Fibroblast of lung (primary cell): Measurements from ENCODE around the gene SLC35B1. TPM values are rescaled to one million over a fixed set of nuclear protein-coding genes. Genes with fewer than 3 reads are reported as not detected.
"Not testable (repeated sequence)": the region's sequence is repeated elsewhere in the genome, so short reads cannot be mapped to it uniquely, and the experiment has no call there.

Source experiments
- DNase-seq, 2 donors: peaks; one replicate each; pipeline versions ENCODE4 v3.0.0 to v3.0.0-alpha.2; 2010; ENCODE audit warnings: low read depth in 2 of 2
- H2AFZ ChIP-seq: 2 replicates; pipeline ENCODE4 v1.5.1; 2012; ENCODE audit warnings: low read length, control low read depth, inconsistent platforms
- H3K27ac ChIP-seq: 2 replicates; pipeline ENCODE4 v1.5.1; 2011; ENCODE audit warnings: low read length, control low read depth; ENCODE audit not compliant: insufficient read depth
- H3K27me3 ChIP-seq: 2 replicates; pipeline ENCODE4 v1.5.1; 2011; ENCODE audit warnings: mild to moderate bottlenecking, low read length; ENCODE audit not compliant: control insufficient read depth, insufficient read depth
- H3K36me3 ChIP-seq: 2 replicates; pipeline ENCODE4 v1.5.1; 2011; ENCODE audit warnings: low read length; ENCODE audit not compliant: control insufficient read depth, insufficient read depth
- H3K4me1 ChIP-seq: 2 replicates; pipeline ENCODE4 v1.5.1; 2011; ENCODE audit warnings: low read length; ENCODE audit not compliant: control insufficient read depth, insufficient read depth; ENCODE audit errors: extremely low read depth
- H3K4me2 ChIP-seq: 2 replicates; pipeline ENCODE4 v1.5.1; 2011; ENCODE audit warnings: low read length, control low read depth; ENCODE audit not compliant: insufficient read depth; ENCODE audit errors: extremely low read depth
- H3K4me3 ChIP-seq, 4 experiments: fragments of 200-600 bp in 1 of 4; sonication (generic) in 1 of 4; replicated peaks in 1 of 4; 2 replicates each; pipeline ENCODE4 v1.5.1; 2011 to 2016; ENCODE audit warnings: low read length in 4 of 4, low read depth in 3 of 4, mild to moderate bottlenecking in 3 of 4, control low read depth in 2 of 4, inconsistent platforms in 1 of 4, mixed read lengths in 1 of 4; ENCODE audit not compliant: insufficient read depth in 1 of 4; ENCODE audit errors: control extremely low read depth in 1 of 4
- H3K79me2 ChIP-seq: 2 replicates; pipeline ENCODE4 v1.5.1; 2012; ENCODE audit warnings: mild to moderate bottlenecking, low read length, inconsistent platforms; ENCODE audit not compliant: control insufficient read depth, insufficient read depth
- H3K9ac ChIP-seq: 2 replicates; pipeline ENCODE4 v1.5.1; 2011; ENCODE audit warnings: mild to moderate bottlenecking, low read length, control low read depth; ENCODE audit not compliant: insufficient read depth
- H3K9me3 ChIP-seq: 2 replicates; pipeline ENCODE4 v1.5.1; 2012; ENCODE audit warnings: low read depth, low read length; ENCODE audit not compliant: control insufficient read depth, insufficient read depth
- H4K20me1 ChIP-seq: 2 replicates; pipeline ENCODE4 v1.5.1; 2011; ENCODE audit warnings: low read length; ENCODE audit not compliant: control insufficient read depth, insufficient read depth; ENCODE audit errors: extremely low read depth
- EZH2 ChIP-seq: IDR thresholded peaks from 2 replicates; pipeline ENCODE4 v1.5.1; 2012; ENCODE audit warnings: low read length, control low read depth, mild to moderate bottlenecking; ENCODE audit errors: missing control alignments
- polyA plus RNA-seq, 2 donors: library from polyadenylated mRNA; depleted of rRNA in 1 of 2; stranded (reverse) in 1 of 2; unstranded in 1 of 2; fragments of >200 nt; gene quantifications; 2 replicates each; pipeline ENCODE4 v1.2.1, GENCODE V29; 2011 to 2012; ENCODE audit warnings: missing spikeins in 1 of 2
- total RNA-seq: library from RNA; depleted of rRNA; stranded (reverse); fragments of >200 nt; gene quantifications from 2 replicates; pipeline ENCODE4 v1.2.1, GENCODE V29; 2014
- TF ChIP-seq, protein P1 (sequence below), 2 donors: IDR thresholded peaks in 1 of 2; conservative IDR thresholded peaks in 1 of 2; 1 replicate in 1 of 2; 2 replicates in 1 of 2; pipeline ENCODE4 v1.5.1; 2011 to 2012; ENCODE audit warnings: low read length in 2 of 2, control low read depth in 1 of 2, inconsistent platforms in 1 of 2, low read depth in 1 of 2, mild to moderate bottlenecking in 1 of 2

SLC35B1 gene
- total and polyA plus RNA-seq, 2 donors (not counting 1 experiment from before 2014, with no cell fraction given) = 36.3 to 56.9 TPM

- H3K9me3 ChIP-seq = no peaks in the 10 kb centered on the region
- no peaks in the 10 kb centered on the region for H3K36me3 ChIP-seq
- H4K20me1 ChIP-seq = no peaks in the 10 kb centered on the region
- H3K27ac ChIP-seq = no peak overlapping the region
- no peak for TF ChIP-seq EZH2
- TF ChIP-seq, protein P1, sequence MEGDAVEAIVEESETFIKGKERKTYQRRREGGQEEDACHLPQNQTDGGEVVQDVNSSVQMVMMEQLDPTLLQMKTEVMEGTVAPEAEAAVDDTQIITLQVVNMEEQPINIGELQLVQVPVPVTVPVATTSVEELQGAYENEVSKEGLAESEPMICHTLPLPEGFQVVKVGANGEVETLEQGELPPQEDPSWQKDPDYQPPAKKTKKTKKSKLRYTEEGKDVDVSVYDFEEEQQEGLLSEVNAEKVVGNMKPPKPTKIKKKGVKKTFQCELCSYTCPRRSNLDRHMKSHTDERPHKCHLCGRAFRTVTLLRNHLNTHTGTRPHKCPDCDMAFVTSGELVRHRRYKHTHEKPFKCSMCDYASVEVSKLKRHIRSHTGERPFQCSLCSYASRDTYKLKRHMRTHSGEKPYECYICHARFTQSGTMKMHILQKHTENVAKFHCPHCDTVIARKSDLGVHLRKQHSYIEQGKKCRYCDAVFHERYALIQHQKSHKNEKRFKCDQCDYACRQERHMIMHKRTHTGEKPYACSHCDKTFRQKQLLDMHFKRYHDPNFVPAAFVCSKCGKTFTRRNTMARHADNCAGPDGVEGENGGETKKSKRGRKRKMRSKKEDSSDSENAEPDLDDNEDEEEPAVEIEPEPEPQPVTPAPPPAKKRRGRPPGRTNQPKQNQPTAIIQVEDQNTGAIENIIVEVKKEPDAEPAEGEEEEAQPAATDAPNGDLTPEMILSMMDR (conservative IDR thresholded peaks at IDR 0.05 in 1 of 2, IDR thresholded peaks at IDR 0.05 in 1 of 2; ENCODE audit: low read depth in 1 of 2, low read length in 2 of 2) = no peak
- no peaks in the 10 kb centered on the region for H3K27me3 ChIP-seq
- H3K79me2 ChIP-seq = no peaks in the 10 kb centered on the region
- H3K4me3 ChIP-seq = no peak overlapping the region
- no peak overlapping the region for H2AFZ ChIP-seq
- peaks cover 2% of the 10 kb centered on the region for H3K4me1 ChIP-seq
- H3K9ac ChIP-seq = no peak overlapping the region
- no peak for DNase-seq
- H3K4me2 ChIP-seq = no peak overlapping the region
Measured at GRCh38 chr17:49727380-49727779, 19.6 kb upstream of the SLC35B1 start.

- H3K4me3 ChIP-seq = no peak overlapping the region
- H3K27me3 ChIP-seq = no peaks in the 10 kb centered on the region
- no peaks in the 10 kb centered on the region for H3K79me2 ChIP-seq
- no peak overlapping the region for H2AFZ ChIP-seq
- no peaks in the 10 kb centered on the region for H3K9me3 ChIP-seq
- H3K4me1 ChIP-seq = peaks cover 2% of the 10 kb centered on the region
- H3K4me2 ChIP-seq = no peak overlapping the region
- DNase-seq = no peak
- H3K27ac ChIP-seq = no peak overlapping the region
- no peaks in the 10 kb centered on the region for H3K36me3 ChIP-seq
- TF ChIP-seq, protein P1 (conservative IDR thresholded peaks at IDR 0.05 in 1 of 2, IDR thresholded peaks at IDR 0.05 in 1 of 2; ENCODE audit: low read depth in 1 of 2, low read length in 2 of 2) = no peak
- TF ChIP-seq EZH2 = no peak
- H3K9ac ChIP-seq = no peak overlapping the region
- no peaks in the 10 kb centered on the region for H4K20me1 ChIP-seq
Measured at GRCh38 chr17:49725452-49726130, 17.8 kb upstream of the SLC35B1 start.

DNA sequence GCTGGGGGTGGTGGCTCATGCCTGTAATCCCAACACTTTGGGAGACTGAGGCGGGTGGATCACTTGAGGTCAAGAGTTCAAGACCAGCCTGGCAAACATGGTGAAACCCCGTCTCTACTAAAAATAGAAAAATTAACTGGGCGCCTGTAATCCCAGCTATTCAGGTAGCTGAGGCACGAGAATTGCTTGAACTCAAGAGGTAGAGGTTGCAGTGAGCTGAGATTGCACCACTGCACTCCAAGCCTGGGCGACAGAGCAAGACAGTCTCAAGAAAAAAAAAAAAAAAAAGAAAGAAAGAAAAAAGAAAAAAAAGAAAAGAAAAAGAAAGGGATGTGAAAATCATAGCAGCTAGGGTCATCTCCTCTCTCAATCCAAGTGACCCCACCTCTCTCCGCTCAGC lies 16.8 kb upstream of the SLC35B1 start:
- not testable (repeated sequence) for H3K9ac ChIP-seq, H3K9me3 ChIP-seq, H4K20me1 ChIP-seq, H3K79me2 ChIP-seq, H3K36me3 ChIP-seq, H3K4me2 ChIP-seq, DNase-seq, H3K4me1 ChIP-seq, H3K4me3 ChIP-seq, H3K27me3 ChIP-seq, H2AFZ ChIP-seq, H3K27ac ChIP-seq
